ENCODE results near the gene MPI.
"Not testable (repeated sequence)": the region's sequence is repeated elsewhere in the genome, so short reads cannot be mapped to it uniquely, and the experiment has no call there.

The MPI gene

DNA sequence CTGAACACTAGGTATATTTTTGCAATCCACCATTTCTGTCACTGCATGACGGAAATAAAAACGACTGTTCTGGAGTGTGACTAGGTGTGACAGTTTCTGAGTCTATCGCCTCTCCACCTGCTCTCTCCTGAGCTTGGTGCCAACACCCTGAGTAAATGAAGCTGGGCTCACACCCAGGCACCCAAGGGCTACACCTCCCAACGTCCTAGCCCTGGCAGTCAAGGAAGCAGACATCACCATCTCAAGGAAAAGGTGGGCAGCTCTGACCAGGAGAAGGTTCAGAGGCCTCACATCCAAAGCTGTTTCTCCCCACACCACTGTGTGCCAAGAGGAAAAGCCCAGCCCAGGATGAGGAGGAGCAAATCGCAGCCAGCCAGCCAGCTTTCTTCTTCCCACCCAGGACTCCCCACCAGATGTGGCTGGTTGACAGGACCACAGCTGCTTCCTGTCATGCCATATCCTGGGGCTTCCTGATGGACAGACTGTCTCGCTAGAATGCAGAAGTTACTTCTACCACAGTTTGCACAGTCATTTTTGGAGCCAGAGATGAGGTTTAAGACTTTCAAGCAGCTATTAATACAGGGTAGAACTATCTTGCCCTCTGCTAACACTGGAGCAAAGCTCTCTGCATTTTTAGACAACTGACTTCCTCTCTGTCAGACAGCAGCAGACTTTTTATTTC, 20.0 kb upstream of the MPI start:
- H3K4me3 Mint-ChIP-seq = peak overlapping the region; percentile 86 to 91
- peak overlapping the region; percentile 96 for H3K27ac Mint-ChIP-seq
- DNase-seq (peak; percentile 72), ATAC-seq (replicated peaks) (peak; percentile 83 to 84)
- peaks cover 47 to 61% of the 10 kb centered on the region in 2 donors for H3K36me3 Mint-ChIP-seq
- H3K9me3 Mint-ChIP-seq = no peaks in the 10 kb centered on the region
- no peaks in the 10 kb centered on the region for H3K27me3 Mint-ChIP-seq
- peaks cover 48 to 81% of the 10 kb centered on the region in 2 donors for H3K4me1 Mint-ChIP-seq

DNA sequence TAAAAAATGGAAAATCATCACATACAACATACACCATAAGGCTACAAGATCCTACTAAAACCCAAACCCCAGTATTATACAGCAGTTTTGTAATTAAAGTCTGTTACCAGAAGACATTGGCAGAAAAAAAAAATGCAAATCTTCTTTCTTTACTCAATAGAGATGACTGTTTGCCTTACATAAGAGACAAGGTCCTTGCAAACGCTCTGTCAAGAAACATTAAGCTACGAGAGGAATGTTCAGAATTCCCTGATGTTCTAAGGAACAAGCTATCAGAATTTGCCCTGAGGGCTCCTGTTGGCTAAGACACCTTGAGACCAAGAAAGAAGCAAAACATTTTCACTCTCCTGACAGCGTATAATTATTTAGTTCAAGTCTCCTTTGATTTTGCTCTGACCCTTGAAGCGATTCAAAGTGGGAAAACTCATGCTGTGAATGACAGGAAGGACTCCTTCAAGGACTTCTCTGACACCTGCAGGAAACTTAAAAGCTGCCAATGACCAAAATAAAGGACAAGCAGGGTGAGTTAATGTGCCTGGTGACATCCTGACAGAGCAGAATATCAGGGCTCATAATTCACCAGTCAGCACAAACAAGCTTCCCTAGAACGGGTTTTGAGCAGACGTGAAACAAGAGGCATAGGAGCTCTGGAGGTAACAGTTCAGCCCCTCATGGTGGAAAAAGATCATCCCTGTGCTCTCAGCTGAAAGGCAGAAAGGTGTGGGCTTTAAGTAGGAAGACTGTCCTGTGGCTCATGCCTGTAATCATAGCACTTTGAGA, 19.2 kb upstream of the MPI start:
- peak overlapping the region; percentile 96 for H3K27ac Mint-ChIP-seq
- peaks cover 44 to 55% of the 10 kb centered on the region in 2 donors for H3K36me3 Mint-ChIP-seq
- ATAC-seq (replicated peaks) = peak in 1 of 2 donors; percentile 1
- DNase-seq = no peak
- peaks cover 47 to 76% of the 10 kb centered on the region in 2 donors for H3K4me1 Mint-ChIP-seq
- no peaks in the 10 kb centered on the region for H3K27me3 Mint-ChIP-seq
- peaks cover 0 to 4% of the 10 kb centered on the region in 2 donors for H3K9me3 Mint-ChIP-seq
- peak overlapping the region; percentile 86 to 91 for H3K4me3 Mint-ChIP-seq

GRCh38 chr15:74872702-74873035, 17.2 kb upstream of the MPI start:
- peaks cover 32 to 55% of the 10 kb centered on the region in 2 donors for H3K4me1 Mint-ChIP-seq
- H3K4me3 Mint-ChIP-seq = peak overlapping the region; percentile 91 to 98
- no peak for DNase-seq
- ATAC-seq (replicated peaks) = no peak
- H3K36me3 Mint-ChIP-seq = peaks cover 33 to 39% of the 10 kb centered on the region in 2 donors
- H3K27me3 Mint-ChIP-seq = no peaks in the 10 kb centered on the region
- peaks cover 0 to 4% of the 10 kb centered on the region in 2 donors for H3K9me3 Mint-ChIP-seq
- peak overlapping the region; percentile 98 for H3K27ac Mint-ChIP-seq

- Mint-ChIP-seq H3K27ac (peak within 1 kb of the TSS; percentile 98), H3K4me1 (peaks cover 27 to 50% of the 10 kb centered on the region in 2 donors), H3K4me3 (peak within 1 kb of the TSS; percentile 91 to 98), H3K36me3 (peaks cover 28 to 34% of the 10 kb centered on the region in 2 donors), H3K9me3 (peaks cover 0 to 4% of the 10 kb centered on the region in 2 donors), H3K27me3 (no peaks in the 10 kb centered on the region)
- ATAC-seq (replicated peaks) (peak; percentile 82 to 87), DNase-seq (peak; percentile 92)
Observed at GRCh38 chr15:74873036-74873755, 16.6 kb upstream of the MPI start, which contains the start of gene SCAMP2. Gene SCAMP2 (minus strand): TSS chr15:74873365. CDS start chr15:74873255, 110 bp downstream.

GRCh38 chr15:74873756-74874424, 16.0 kb upstream of the MPI start:
- H3K27ac Mint-ChIP-seq = peak overlapping the region; percentile 98
- H3K36me3 Mint-ChIP-seq = peaks cover 24 to 27% of the 10 kb centered on the region in 2 donors
- DNase-seq (no peak), ATAC-seq (replicated peaks) (no peak)
- no peaks in the 10 kb centered on the region for H3K27me3 Mint-ChIP-seq
- peaks cover 24 to 43% of the 10 kb centered on the region in 2 donors for H3K4me1 Mint-ChIP-seq
- peak overlapping the region; percentile 91 to 98 for H3K4me3 Mint-ChIP-seq
- peaks cover 0 to 4% of the 10 kb centered on the region in 2 donors for H3K9me3 Mint-ChIP-seq

GRCh38 chr15:74878273-74878672, 11.6 kb upstream of the MPI start:
- H3K27ac Mint-ChIP-seq = no peak overlapping the region
- H3K4me3 Mint-ChIP-seq = no peak overlapping the region
- peaks cover 4% of the 10 kb centered on the region in 2 donors for H3K9me3 Mint-ChIP-seq
- peaks cover 0 to 5% of the 10 kb centered on the region in 2 donors for H3K27me3 Mint-ChIP-seq
- peaks cover 5 to 6% of the 10 kb centered on the region in 2 donors for H3K4me1 Mint-ChIP-seq
- no peak for DNase-seq
- no peak for ATAC-seq (replicated peaks)
- H3K36me3 Mint-ChIP-seq = peaks cover 0 to 3% of the 10 kb centered on the region in 2 donors

- Mint-ChIP-seq H3K4me3 (no peak overlapping the region), H3K9me3 (peaks cover 0 to 4% of the 10 kb centered on the region in 2 donors), H3K4me1 (peaks cover 0 to 2% of the 10 kb centered on the region in 2 donors), H3K27me3 (peaks cover 0 to 5% of the 10 kb centered on the region in 2 donors), H3K36me3 (no peaks in the 10 kb centered on the region), H3K27ac (peak overlapping the region; percentile 38)
- DNase-seq (no peak), ATAC-seq (replicated peaks) (no peak)
Observed at GRCh38 chr15:74882528-74882927, 7.3 kb upstream of the MPI start.

GRCh38 chr15:74884428-74885223, 5.2 kb upstream of the MPI start:
- Mint-ChIP-seq H3K27ac (peak overlapping the region; percentile 20), H3K36me3 (no peaks in the 10 kb centered on the region), H3K4me1 (peaks cover 8 to 9% of the 10 kb centered on the region in 2 donors), H3K4me3 (no peak overlapping the region), H3K27me3 (peaks cover 0 to 5% of the 10 kb centered on the region in 2 donors), H3K9me3 (peaks cover 0 to 4% of the 10 kb centered on the region in 2 donors)
- no peak for ATAC-seq (replicated peaks)
- no peak for DNase-seq

DNA sequence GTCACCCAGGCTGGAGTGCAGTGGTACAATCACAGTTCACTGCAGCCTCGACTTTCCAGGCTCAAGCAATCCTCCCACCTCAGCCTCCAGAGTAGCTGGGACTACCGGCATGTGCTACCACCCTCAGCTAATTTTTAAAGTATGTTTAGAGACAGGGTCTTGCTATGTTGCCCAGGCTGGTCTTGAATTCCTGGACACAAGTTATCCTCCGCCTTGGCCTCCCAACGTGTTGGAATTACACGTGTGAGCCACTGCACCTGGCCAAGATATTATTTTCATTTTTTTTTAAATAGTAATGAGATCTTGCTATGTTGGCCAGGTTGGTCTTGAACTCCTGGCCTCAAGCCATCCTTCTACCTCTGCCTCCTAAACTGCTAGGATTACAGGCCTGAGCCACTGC, 4.4 kb upstream of the MPI start:
- DNase-seq (no peak), ATAC-seq (replicated peaks) (no peak)
- Mint-ChIP-seq H3K27me3 (peaks cover 0 to 5% of the 10 kb centered on the region in 2 donors), H3K27ac (no peak overlapping the region), H3K9me3 (peaks cover 0 to 4% of the 10 kb centered on the region in 2 donors), H3K36me3 (no peaks in the 10 kb centered on the region), H3K4me3 (no peak overlapping the region), H3K4me1 (peaks cover 14 to 16% of the 10 kb centered on the region in 2 donors)

DNA sequence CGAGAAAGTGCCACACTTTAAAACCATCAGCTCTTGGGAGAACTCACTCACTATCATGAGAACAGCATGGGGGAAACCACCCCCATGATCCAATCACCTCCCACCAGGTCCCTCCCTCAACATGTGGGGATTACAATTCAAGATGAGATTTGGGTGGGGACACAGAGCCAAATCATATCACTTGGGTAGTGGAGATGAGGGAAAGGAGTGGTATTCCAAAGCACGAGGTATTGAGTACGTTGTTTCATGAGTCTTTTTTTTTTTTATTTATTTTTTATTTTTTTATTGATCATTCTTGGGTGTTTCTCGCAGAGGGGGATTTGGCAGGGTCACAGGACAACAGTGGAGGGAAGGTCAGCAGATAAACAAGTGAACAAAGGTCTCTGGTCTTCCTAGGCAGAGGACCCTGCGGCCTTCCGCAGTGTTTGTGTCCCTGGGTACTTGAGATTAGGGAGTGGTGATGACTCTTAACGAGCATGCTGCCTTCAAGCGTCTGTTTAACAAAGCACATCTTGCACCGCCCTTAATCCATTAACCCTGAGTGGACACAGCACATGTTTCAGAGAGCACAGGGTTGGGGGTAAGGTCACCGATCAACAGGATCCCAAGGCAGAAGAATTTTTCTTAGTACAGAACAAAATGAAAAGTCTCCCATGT, 2.2 kb upstream of the MPI start:
- H3K4me3 Mint-ChIP-seq; H3K27me3 Mint-ChIP-seq; DNase-seq; ATAC-seq (replicated peaks); H3K27ac Mint-ChIP-seq; H3K9me3 Mint-ChIP-seq: not testable (repeated sequence)
- H3K36me3 Mint-ChIP-seq = peaks cover 4 to 13% of the 10 kb centered on the region in 2 donors
- peaks cover 18 to 38% of the 10 kb centered on the region in 2 donors for H3K4me1 Mint-ChIP-seq

GRCh38 chr15:74888716-74889115, 1.1 kb upstream of the MPI start:
- DNase-seq = no peak
- Mint-ChIP-seq H3K9me3 (no peaks in the 10 kb centered on the region), H3K36me3 (peaks cover 12 to 23% of the 10 kb centered on the region in 2 donors), H3K27me3 (no peaks in the 10 kb centered on the region), H3K27ac (no peak overlapping the region), H3K4me1 (peaks cover 28 to 49% of the 10 kb centered on the region in 2 donors), H3K4me3 (peak overlapping the region in 1 of 2 donors; percentile 92)
- no peak for ATAC-seq (replicated peaks)

- peak overlapping the region; percentile 97 for H3K27ac Mint-ChIP-seq
- no peaks in the 10 kb centered on the region for H3K27me3 Mint-ChIP-seq
- ATAC-seq (replicated peaks) (peak in 1 of 2 donors; percentile 7), DNase-seq (no peak)
- peaks cover 13 to 26% of the 10 kb centered on the region in 2 donors for H3K36me3 Mint-ChIP-seq
- peak overlapping the region; percentile 92 to 93 for H3K4me3 Mint-ChIP-seq
- peaks cover 30 to 51% of the 10 kb centered on the region in 2 donors for H3K4me1 Mint-ChIP-seq
- H3K9me3 Mint-ChIP-seq = no peaks in the 10 kb centered on the region
Observed at GRCh38 chr15:74889390-74889882, 406 bp upstream of the MPI start.

GRCh38 chr15:74890665-74890960, 771 bp downstream of the MPI start:
- DNase-seq = no peak
- Mint-ChIP-seq H3K9me3 (no peaks in the 10 kb centered on the region), H3K4me3 (peak overlapping the region; percentile 92 to 93), H3K36me3 (peaks cover 16 to 32% of the 10 kb centered on the region in 2 donors), H3K27ac (peak overlapping the region; percentile 97), H3K27me3 (no peaks in the 10 kb centered on the region), H3K4me1 (peaks cover 30 to 51% of the 10 kb centered on the region in 2 donors)
- no peak for ATAC-seq (replicated peaks)
